HG02943 (cell line): ENCODE data around the gene FAM53B.
"Not testable (repeated sequence)": the region's sequence is repeated elsewhere in the genome, so short reads cannot be mapped to it uniquely, and the experiment has no call there.

Experiments
- ATAC-seq: cut with Tn5 transposase; IDR thresholded peaks from one replicate; pipeline ENCODE4 v1.9.1; 2021; ENCODE audit warnings: mild to moderate bottlenecking, low read depth, moderate library complexity; ENCODE audit not compliant: unreplicated experiment

FAM53B gene

GRCh38 chr10:124744102-124745050 lies at the start of gene FAM53B:
FAM53B (minus strand) TSS chr10:124744378; CDS start chr10:124706713, 37,665 bp downstream.
- ATAC-seq = peak; percentile 58

GRCh38 chr10:124792998-124793352 lies 48.8 kb upstream of the FAM53B start:
- ATAC-seq = no peak

GRCh38 chr10:124791547-124792348 lies 47.6 kb upstream of the FAM53B start, which contains the start of gene EEF1AKMT2:
EEF1AKMT2 (minus strand) TSS chr10:124791887; CDS start chr10:124791833, 54 bp downstream.
- peak; percentile 74 for ATAC-seq

GRCh38 chr10:124782900-124783299 lies 38.7 kb upstream of the FAM53B start:
- not testable (repeated sequence) for ATAC-seq

- no peak for ATAC-seq
Observed at GRCh38 chr10:124768791-124769190, 24.6 kb upstream of the FAM53B start.

- no peak for ATAC-seq
Observed at GRCh38 chr10:124765256-124765655, 21.1 kb upstream of the FAM53B start.

- no peak for ATAC-seq
Observed at GRCh38 chr10:124763267-124763666, 19.1 kb upstream of the FAM53B start.

- no peak for ATAC-seq
Observed at GRCh38 chr10:124762281-124762680, 18.1 kb upstream of the FAM53B start.

GRCh38 chr10:124756156-124756903 lies 12.2 kb upstream of the FAM53B start:
- no peak for ATAC-seq

GRCh38 chr10:124755581-124755980 lies 11.4 kb upstream of the FAM53B start:
- ATAC-seq = no peak

GRCh38 chr10:124754227-124754626 lies 10.0 kb upstream of the FAM53B start:
- no peak for ATAC-seq

GRCh38 chr10:124748953-124749645 lies 4.9 kb upstream of the FAM53B start:
- ATAC-seq = no peak

GRCh38 chr10:124748166-124748565 lies 4.0 kb upstream of the FAM53B start:
- no peak for ATAC-seq

GRCh38 chr10:124747745-124748144 lies 3.6 kb upstream of the FAM53B start:
- no peak for ATAC-seq

- ATAC-seq = no peak
Observed at GRCh38 chr10:124746992-124747391, 2.8 kb upstream of the FAM53B start.

- not testable (repeated sequence) for ATAC-seq
Observed at GRCh38 chr10:124746447-124746846, 2.3 kb upstream of the FAM53B start.

GRCh38 chr10:124745673-124746072 lies 1.5 kb upstream of the FAM53B start:
- ATAC-seq = no peak

GRCh38 chr10:124745252-124745651 lies 1.1 kb upstream of the FAM53B start:
- ATAC-seq = no peak

- ATAC-seq = peak; percentile 27
Observed at GRCh38 chr10:124743191-124744101, 732 bp downstream of the FAM53B start.
